Neural progenitor cell (in vitro differentiated cells): ENCODE data around the gene FOXO1.

Experiments used
- CTCF ChIP-seq: fragments of 200-600 bp; sonication (generic); IDR thresholded peaks from 2 replicates; pipeline ENCODE4 v1.5.1; 2017; ENCODE audit warnings: antibody characterized with exemption, mild to moderate bottlenecking
- EZH2 ChIP-seq: fragments of 200-600 bp; sonication (generic); IDR thresholded peaks from 2 replicates; pipeline ENCODE4 v1.6.1; 2017; ENCODE audit warnings: antibody characterized with exemption, mild to moderate bottlenecking, moderate library complexity

GRCh38 chr13:40536443-40537113 lies 129.9 kb downstream of the FOXO1 start:
- TF ChIP-seq CTCF = no peak
- TF ChIP-seq EZH2 = no peak
